Measurements from ENCODE around the gene JOSD1. TPM values are rescaled to one million over a fixed set of nuclear protein-coding genes. Genes with fewer than 3 reads are reported as not detected.

JOSD1 gene
- total and polyA plus RNA-seq, 2 donors (not counting 3 experiments of a cell fraction or from before 2014, with no cell fraction given) = 61.7 to 73.1 TPM

DNA sequence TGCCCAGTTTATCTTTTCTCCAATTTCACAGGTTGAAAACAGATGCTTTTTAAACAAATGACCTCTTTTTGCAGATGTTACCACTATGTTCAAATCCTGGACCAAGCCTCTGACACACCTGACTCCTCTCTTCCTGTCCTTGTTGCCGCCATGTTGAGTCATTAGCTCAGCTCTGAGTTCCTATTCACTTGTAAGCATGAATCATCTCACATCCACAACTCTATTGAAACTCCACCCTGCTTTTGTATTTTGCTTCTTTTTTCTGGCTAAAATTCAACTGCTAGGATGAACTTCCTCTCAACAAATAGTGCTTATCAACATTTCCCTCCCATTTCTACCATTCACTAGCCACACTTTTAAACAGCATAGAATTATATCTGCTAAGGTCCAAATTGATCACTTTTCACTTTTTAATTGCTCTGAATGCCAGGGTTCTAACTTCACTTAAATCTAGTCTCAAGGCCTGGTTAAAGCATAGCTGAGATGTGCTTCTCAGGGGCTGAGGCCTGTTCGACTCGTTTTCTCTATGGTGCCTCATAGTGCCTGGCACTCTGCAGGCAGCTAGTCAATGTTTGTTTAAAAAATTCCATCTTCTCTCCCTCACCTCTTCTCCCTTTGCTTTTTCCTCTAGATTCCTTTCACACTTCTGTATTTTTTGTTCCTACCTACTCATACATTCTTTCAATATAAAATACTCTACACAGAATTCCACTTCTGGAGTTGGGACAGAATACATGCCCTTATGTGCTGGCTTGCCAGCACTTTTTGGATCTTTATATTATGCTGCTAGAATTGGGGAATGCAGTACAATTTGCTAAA is 3.9 kb downstream of the JOSD1 start:
- Histone ChIP-seq H3K27ac (ENCODE audit: insufficient read depth, low read depth, low read length) (peak overlapping the region; percentile 75), H4K20me1 (replicated peaks; ENCODE audit: control insufficient read depth, extremely low read depth, insufficient read depth, low read length) (peaks cover 2% of the 10 kb centered on the region), H3K9ac (replicated peaks; ENCODE audit: extremely low read depth, insufficient read depth, low read length) (peak overlapping the region; percentile 54), H3K9me1 (replicated peaks; ENCODE audit: control insufficient read depth, extremely low read depth, insufficient read depth, low read length) (no peaks in the 10 kb centered on the region), H3K4me3 (replicated peaks in 1 of 3; ENCODE audit: insufficient read depth in 1 of 3, low read depth in 1 of 3, low read length in 3 of 3) (peak overlapping the region in 1 of 3 experiments; percentile 65), H3K79me2 (ENCODE audit: control insufficient read depth, insufficient read depth, low read length) (peaks cover 69% of the 10 kb centered on the region), H3K36me3 (ENCODE audit: control insufficient read depth in 2 of 2, extremely low read depth in 1 of 2, insufficient read depth in 2 of 2, low read length in 2 of 2) (peaks cover 5 to 7% of the 10 kb centered on the region in 2 experiments), H3K4me2 (ENCODE audit: insufficient read depth, low read length) (peak overlapping the region; percentile 77), H2AFZ (ENCODE audit: low read depth, low read length) (no peak overlapping the region), H3K9me3 (replicated peaks; ENCODE audit: control insufficient read depth, insufficient read depth, low read length) (no peaks in the 10 kb centered on the region), H3K27me3 (ENCODE audit: control insufficient read depth in 2 of 2, insufficient read depth in 2 of 2, low read length in 2 of 2) (no peaks in the 10 kb centered on the region), H3K4me1 (ENCODE audit: control insufficient read depth, extremely low read depth, insufficient read depth, low read length) (peaks cover 65% of the 10 kb centered on the region)
- TF ChIP-seq GATA2 (IDR thresholded peaks at IDR 0.05; ENCODE audit: insufficient read depth, insufficient read length, low read depth, low read length) (peak; percentile 45), POLR2A (IDR thresholded peaks at IDR 0.05; ENCODE audit: low read depth, low read length) (no peak), JUN (IDR thresholded peaks at IDR 0.05; ENCODE audit: borderline replicate concordance, insufficient read depth, insufficient read length, low read depth) (peak; percentile 84), POLR2AphosphoS5 (IDR thresholded peaks at IDR 0.05; ENCODE audit: insufficient read depth, low read depth, low read length) (peak; percentile 63), EZH2 (IDR thresholded peaks at IDR 0.05; ENCODE audit: borderline replicate concordance, low read depth, low read length, severe bottlenecking) (no peak), FOS (IDR thresholded peaks at IDR 0.05; ENCODE audit: borderline replicate concordance, insufficient read depth, low read length) (peak; percentile 94), MYC (IDR thresholded peaks at IDR 0.05; ENCODE audit: low read depth, low read length) (no peak)
- TF ChIP-seq, protein P1, sequence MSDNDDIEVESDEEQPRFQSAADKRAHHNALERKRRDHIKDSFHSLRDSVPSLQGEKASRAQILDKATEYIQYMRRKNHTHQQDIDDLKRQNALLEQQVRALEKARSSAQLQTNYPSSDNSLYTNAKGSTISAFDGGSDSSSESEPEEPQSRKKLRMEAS (IDR thresholded peaks at IDR 0.05; ENCODE audit: insufficient read depth, insufficient read length) = no peak
- TF ChIP-seq, protein P2, sequence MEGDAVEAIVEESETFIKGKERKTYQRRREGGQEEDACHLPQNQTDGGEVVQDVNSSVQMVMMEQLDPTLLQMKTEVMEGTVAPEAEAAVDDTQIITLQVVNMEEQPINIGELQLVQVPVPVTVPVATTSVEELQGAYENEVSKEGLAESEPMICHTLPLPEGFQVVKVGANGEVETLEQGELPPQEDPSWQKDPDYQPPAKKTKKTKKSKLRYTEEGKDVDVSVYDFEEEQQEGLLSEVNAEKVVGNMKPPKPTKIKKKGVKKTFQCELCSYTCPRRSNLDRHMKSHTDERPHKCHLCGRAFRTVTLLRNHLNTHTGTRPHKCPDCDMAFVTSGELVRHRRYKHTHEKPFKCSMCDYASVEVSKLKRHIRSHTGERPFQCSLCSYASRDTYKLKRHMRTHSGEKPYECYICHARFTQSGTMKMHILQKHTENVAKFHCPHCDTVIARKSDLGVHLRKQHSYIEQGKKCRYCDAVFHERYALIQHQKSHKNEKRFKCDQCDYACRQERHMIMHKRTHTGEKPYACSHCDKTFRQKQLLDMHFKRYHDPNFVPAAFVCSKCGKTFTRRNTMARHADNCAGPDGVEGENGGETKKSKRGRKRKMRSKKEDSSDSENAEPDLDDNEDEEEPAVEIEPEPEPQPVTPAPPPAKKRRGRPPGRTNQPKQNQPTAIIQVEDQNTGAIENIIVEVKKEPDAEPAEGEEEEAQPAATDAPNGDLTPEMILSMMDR (IDR thresholded peaks at IDR 0.05; ENCODE audit: extremely low read depth in 1 of 2, insufficient read depth in 1 of 2, low read depth in 1 of 2, low read length in 2 of 2) = no peak
- ChIA-PET POLR2A (interaction anchor here (1.0 kb wide), 1 partner anchor 15 kb away, joined by 4 read pairs; the partner anchor contains the start of gene TOMM22), CTCF (interaction anchor here (0.6 to 7.3 kb wide), 6 partner anchors 8 to 645 kb away, joined by 3 to 59 read pairs (median 5); partner anchors contain the start of genes GTPBP1 and TOMM22)
- dilution Hi-C loops (cut with MboI; ENCODE audit: extremely low pct_ligation_motif_present, low sequenced_read_pairs) (no loop called here), intact Hi-C loops (cut with micrococcal nuclease) (loop anchor here (1.0 kb wide), 1 partner anchor 16 kb away; the partner anchor contains the start of gene TOMM22)
- BruUV-seq (replicated peaks) = no TSS peak
- FAIRE-seq (peak; percentile 95), DNase-seq (ENCODE audit: low read depth, low spot score) (peak; percentile 92)
